IMR-90 (cell line): ENCODE results near the gene SFT2D3. TPM values are rescaled to one million over a fixed set of nuclear protein-coding genes. Genes with fewer than 3 reads are reported as not detected.

Experiments used
- ATAC-seq: fragments of 200-7000 bp; cut with Tn5 transposase; 2 replicates; pipeline ENCODE4 v1.9.1; 2020; ENCODE audit warnings: low read depth, mild to moderate bottlenecking, moderate library complexity
- BruUV-seq: library from RNA; stranded (reverse); fragments of 400-500 nt; replicated peaks from 2 replicates; lab custom pipeline; 2021; lab: Mats Ljungman, UMichigan
- CTCF ChIA-PET: fragments of 300-600 bp; formaldehyde crosslinking; extraction: SDS; loops from one replicate; lab custom pipeline; 2021; ENCODE audit warnings: antibody characterized with exemption; lab: Yijun Ruan, JAX
- POLR2A ChIA-PET: fragments of 300-600 bp; sonication (Branson Sonifier 250); formaldehyde crosslinking; loops from one replicate; lab custom pipeline; 2022; ENCODE audit warnings: antibody characterized with exemption; ENCODE audit not compliant: unreplicated experiment; lab: Charles Lee
- DNase-seq: peaks from one replicate; pipeline ENCODE4 v3.0.0; 2013
- H2AFZ ChIP-seq: replicated peaks from 2 replicates; pipeline ENCODE3; 2013; ENCODE audit warnings: low read length, mild to moderate bottlenecking; ENCODE audit not compliant: poor library complexity
- H2AK5ac ChIP-seq: 2 replicates; pipeline ENCODE4 v1.6.1; 2013; ENCODE audit warnings: low read depth, low read length, inconsistent platforms
- H2AK9ac ChIP-seq: replicated peaks from 2 replicates; pipeline ENCODE3; 2013; ENCODE audit warnings: mild to moderate bottlenecking, low read depth, low read length, moderate library complexity; ENCODE audit not compliant: poor library complexity
- H2BK120ac ChIP-seq: 2 replicates; pipeline ENCODE4 v1.6.1; 2013; ENCODE audit warnings: low read depth, low read length, inconsistent platforms
- H2BK15ac ChIP-seq: 3 replicates; pipeline ENCODE4 v1.6.1; 2013; ENCODE audit warnings: low read depth, low read length, inconsistent platforms
- H2BK20ac ChIP-seq: 2 replicates; pipeline ENCODE4 v1.6.1; 2013; ENCODE audit warnings: low read depth, mild to moderate bottlenecking, inconsistent platforms, low read length, moderate library complexity
- H2BK5ac ChIP-seq: 2 replicates; pipeline ENCODE4 v1.6.1; 2013; ENCODE audit warnings: mild to moderate bottlenecking, low read depth, low read length, inconsistent platforms; ENCODE audit not compliant: poor library complexity, severe bottlenecking
- H3K14ac ChIP-seq: replicated peaks from 2 replicates; pipeline ENCODE4 v1.6.1; 2013; ENCODE audit warnings: low read depth, low read length, inconsistent platforms
- H3K18ac ChIP-seq: 2 replicates; pipeline ENCODE4 v1.6.1; 2013; ENCODE audit warnings: low read depth, low read length, control low read depth
- H3K23ac ChIP-seq: 2 replicates; pipeline ENCODE4 v1.6.1; 2013; ENCODE audit warnings: low read depth, low read length, inconsistent platforms
- H3K27ac ChIP-seq: 2 replicates; pipeline ENCODE4 v1.5.1; 2013; ENCODE audit warnings: mild to moderate bottlenecking, control low read depth, low read length; ENCODE audit not compliant: insufficient read depth
- H3K27me3 ChIP-seq: 2 replicates; pipeline ENCODE4 v1.6.1; 2013; ENCODE audit warnings: low read length; ENCODE audit not compliant: control insufficient read depth, insufficient read depth
- H3K36me3 ChIP-seq: 2 replicates; pipeline ENCODE4 v1.6.1; 2013; ENCODE audit warnings: low read length, mixed read lengths; ENCODE audit not compliant: control insufficient read depth, insufficient read depth
- H3K4ac ChIP-seq: 2 replicates; pipeline ENCODE4 v1.6.1; 2013; ENCODE audit warnings: low read depth, low read length, inconsistent platforms
- H3K4me1 ChIP-seq: 2 replicates; pipeline ENCODE4 v1.6.1; 2013; ENCODE audit warnings: low read length, mixed read lengths; ENCODE audit not compliant: control insufficient read depth, insufficient read depth
- H3K4me2 ChIP-seq: 2 replicates; pipeline ENCODE4 v1.6.1; 2013; ENCODE audit warnings: low read depth, mild to moderate bottlenecking, control low read depth, low read length, moderate library complexity
- H3K4me3 ChIP-seq: 2 replicates; pipeline ENCODE4 v1.5.1; 2013; ENCODE audit warnings: low read depth, mild to moderate bottlenecking, control low read depth, low read length, moderate library complexity; ENCODE audit not compliant: insufficient read depth
- H3K56ac ChIP-seq: 2 replicates; pipeline ENCODE4 v1.6.1; 2013; ENCODE audit warnings: low read length, inconsistent platforms; ENCODE audit not compliant: insufficient read depth; ENCODE audit errors: extremely low read depth
- H3K79me1 ChIP-seq, 2 experiments: 2 replicates each; pipeline ENCODE4 v1.6.1; 2013; ENCODE audit warnings: low read length in 2 of 2, inconsistent platforms in 1 of 2, low read depth in 1 of 2
- H3K9ac ChIP-seq: 2 replicates; pipeline ENCODE4 v1.6.1; 2013; ENCODE audit warnings: low read depth, low read length, control low read depth
- H3K9me1 ChIP-seq: 2 replicates; pipeline ENCODE4 v1.6.1; 2013; ENCODE audit warnings: low read length, inconsistent platforms; ENCODE audit not compliant: insufficient read depth
- H3K9me3 ChIP-seq: 2 replicates; pipeline ENCODE4 v1.6.1; 2013; ENCODE audit warnings: low read length; ENCODE audit not compliant: control insufficient read depth, insufficient read depth
- H4K20me1 ChIP-seq: 2 replicates; pipeline ENCODE4 v1.6.1; 2013; ENCODE audit warnings: low read length, inconsistent platforms; ENCODE audit not compliant: insufficient read depth
- H4K5ac ChIP-seq: 2 replicates; pipeline ENCODE4 v1.6.1; 2013; ENCODE audit warnings: mild to moderate bottlenecking, low read depth, low read length, control low read depth
- H4K8ac ChIP-seq, 2 experiments: 2 replicates each; pipeline ENCODE4 v1.6.1; 2013; ENCODE audit warnings: low read depth in 2 of 2, low read length in 2 of 2, control low read depth in 1 of 2, inconsistent platforms in 1 of 2
- H4K91ac ChIP-seq: 2 replicates; pipeline ENCODE4 v1.6.1; 2013; ENCODE audit warnings: low read depth, low read length, inconsistent platforms; ENCODE audit not compliant: insufficient read depth
- BHLHE40 ChIP-seq: fragments of 150-350 bp; IDR thresholded peaks from 2 replicates; pipeline ENCODE4 v1.6.1; 2016; ENCODE audit warnings: mild to moderate bottlenecking, low read depth, low read length
- CEBPB ChIP-seq: IDR thresholded peaks from 2 replicates; pipeline ENCODE4 v1.6.1; 2012; ENCODE audit warnings: low read depth, low read length, improper control_type of control experiment
- CHD1 ChIP-seq: IDR thresholded peaks from 2 replicates; pipeline ENCODE4 v1.6.1; 2012; ENCODE audit warnings: low read depth, low read length, improper control_type of control experiment
- CTCF ChIP-seq: conservative IDR thresholded peaks from 2 replicates; pipeline ENCODE4 v1.5.1; 2012; ENCODE audit warnings: mild to moderate bottlenecking, low read depth, low read length, improper control_type of control experiment
- ELK1 ChIP-seq: fragments of 150-350 bp; IDR thresholded peaks from 2 replicates; pipeline ENCODE4 v1.6.1; 2016; ENCODE audit warnings: low read depth, mild to moderate bottlenecking, low read length, moderate library complexity, borderline replicate concordance
- FOS ChIP-seq: fragments of 150-350 bp; IDR thresholded peaks from 2 replicates; pipeline ENCODE4 v1.6.1; 2016; ENCODE audit warnings: low read depth, low read length
- MAFK ChIP-seq: IDR thresholded peaks from 2 replicates; pipeline ENCODE4 v1.6.1; 2012; ENCODE audit warnings: low read depth, low read length, improper control_type of control experiment
- MAZ ChIP-seq: IDR thresholded peaks from 2 replicates; pipeline ENCODE4 v1.6.1; 2012; ENCODE audit warnings: low read depth, mild to moderate bottlenecking, low read length, improper control_type of control experiment, moderate library complexity, borderline replicate concordance
- MXI1 ChIP-seq: IDR thresholded peaks from 2 replicates; pipeline ENCODE4 v1.6.1; 2012; ENCODE audit warnings: low read depth, mild to moderate bottlenecking, low read length, moderate library complexity, borderline replicate concordance
- NFE2L2 ChIP-seq: fragments of 150-350 bp; IDR thresholded peaks from 2 replicates; pipeline ENCODE4 v1.6.1; 2016; ENCODE audit warnings: low read depth, mild to moderate bottlenecking, low read length
- POLR2A ChIP-seq: IDR thresholded peaks from 2 replicates; pipeline ENCODE4 v1.6.1; 2012; ENCODE audit warnings: mild to moderate bottlenecking, low read depth, low read length
- RAD21 ChIP-seq: IDR thresholded peaks from 2 replicates; pipeline ENCODE4 v1.6.1; 2012; ENCODE audit warnings: low read length, improper control_type of control experiment
- RCOR1 ChIP-seq: IDR thresholded peaks from 2 replicates; pipeline ENCODE4 v1.6.1; 2012; ENCODE audit warnings: mild to moderate bottlenecking, low read length, improper control_type of control experiment; ENCODE audit not compliant: insufficient replicate concordance
- RFX5 ChIP-seq: IDR thresholded peaks from 2 replicates; pipeline ENCODE4 v1.8.0; 2012; ENCODE audit warnings: low read depth, mild to moderate bottlenecking, low read length, moderate library complexity
- SMC3 ChIP-seq: fragments of 150-350 bp; IDR thresholded peaks from 2 replicates; pipeline ENCODE4 v1.6.1; 2016; ENCODE audit warnings: low read depth, mild to moderate bottlenecking, antibody characterized with exemption, low read length, moderate library complexity
- USF2 ChIP-seq: fragments of 150-350 bp; IDR thresholded peaks from 2 replicates; pipeline ENCODE4 v1.6.1; 2017; ENCODE audit warnings: mild to moderate bottlenecking, antibody characterized with exemption, low read length, low read depth
- WGBS, 2 experiments: methylation state at CpG; one replicate each; pipeline versions ENCODE4 v1.1.5 to v1.1.7; 2013; ENCODE audit warnings: missing lambda C conversion rate in 2 of 2; ENCODE audit not compliant: insufficient read length in 1 of 2; ENCODE audit errors: extremely low coverage in 2 of 2; 5-methylcytosine and 5-hydroxymethylcytosine counted together
- dilution Hi-C: fragments of 300-500 bp; cut with HindIII; formaldehyde crosslinking; loops from one replicate; pipeline ENCODE4 v1.14.3; 2018; ENCODE audit warnings: low sequenced_read_pairs; ENCODE audit not compliant: unreplicated experiment
- in situ Hi-C: fragments of 300-500 bp; cut with MboI; formaldehyde crosslinking; loops from 3 replicates; pipeline ENCODE4 v1.14.3; 2019; ENCODE audit warnings: low sequenced_read_pairs, inconsistent platforms, mixed read lengths
- intact Hi-C: fragments of 100-400 bp; cut with micrococcal nuclease; formaldehyde crosslinking; loops from 2 replicates; pipeline ENCODE4 v1.10.0; 2022
- polyA plus RNA-seq, 3 experiments: library from polyadenylated mRNA; depleted of rRNA; stranded (reverse); fragments of >200 nt; gene quantifications; 2 replicates each; pipeline ENCODE4 v1.2.3, GENCODE V29; 2012; ENCODE audit warnings: low replicate concordance in 1 of 3
- total RNA-seq: library from RNA; depleted of rRNA; stranded (reverse); fragments of >200 nt; gene quantifications from 2 replicates; pipeline ENCODE4 v1.2.3, GENCODE V29; 2012

Gene SFT2D3
- total and polyA plus RNA-seq, 2 of the 4 experiments (the other 2 are of a cell fraction): 2.5 to 3.1 TPM

GRCh38 chr2:127670957-127671290 is 30.4 kb upstream of the SFT2D3 start:
- Histone ChIP-seq H2BK20ac (no peak overlapping the region), H2AK9ac (no peak overlapping the region), H3K56ac (no peak overlapping the region), H3K4me2 (no peak overlapping the region), H3K79me1 (peaks cover 13 to 56% of the 10 kb centered on the region in 2 experiments), H3K18ac (no peak overlapping the region), H3K4me3 (no peak overlapping the region), H3K4ac (no peak overlapping the region), H2AK5ac (no peak overlapping the region), H3K4me1 (peaks cover 7% of the 10 kb centered on the region; the same call in 1 of the 2 replicates), H2BK5ac (no peak overlapping the region), H4K20me1 (peaks cover 50% of the 10 kb centered on the region), H4K5ac (no peak overlapping the region), H4K8ac (no peak overlapping the region), H2BK15ac (no peak overlapping the region), H4K91ac (no peak overlapping the region), H3K27me3 (no peaks in the 10 kb centered on the region), H3K36me3 (no peaks in the 10 kb centered on the region), H2AFZ (no peak overlapping the region), H3K9me3 (no peaks in the 10 kb centered on the region), H3K23ac (no peak overlapping the region), H2BK120ac (no peak overlapping the region), H3K27ac (no peak overlapping the region), H3K14ac (no peak overlapping the region), H3K9me1 (peaks cover 18% of the 10 kb centered on the region), H3K9ac (no peak overlapping the region)
- BruUV-seq: no TSS peak
- DNase-seq (no peak), ATAC-seq (no peak)
- CTCF ChIA-PET: no interaction called here
- intact Hi-C loops (no loop called here), dilution Hi-C loops (no loop called here), in situ Hi-C loops (no loop called here)
- POLR2A ChIA-PET: no interaction called here
- no CpG with 5 or more reads among the region's 5 CpGs for WGBS, 2 experiments
- TF ChIP-seq CHD1 (no peak), RAD21 (no peak), USF2 (no peak), CEBPB (no peak), ELK1 (no peak), NFE2L2 (no peak), CTCF (no peak), POLR2A (no peak), FOS (no peak), SMC3 (no peak), MAFK (no peak), RFX5 (no peak), BHLHE40 (no peak), MXI1 (no peak), MAZ (no peak), RCOR1 (no peak)
